Mucosa of stomach (tissue), 1 donor: ENCODE results near the gene XIRP1.

Experiments
- H3K27me3 ChIP-seq: one replicate; pipeline ENCODE4 v1.7.0; 2013; ENCODE audit warnings: mild to moderate bottlenecking, low read length; ENCODE audit not compliant: control insufficient read depth, insufficient read depth
- H3K36me3 ChIP-seq: one replicate; pipeline ENCODE4 v1.7.0; 2013; ENCODE audit warnings: low read length; ENCODE audit not compliant: control insufficient read depth, insufficient read depth
- H3K4me1 ChIP-seq: one replicate; pipeline ENCODE4 v1.7.0; 2013; ENCODE audit warnings: mild to moderate bottlenecking, low read length; ENCODE audit not compliant: control insufficient read depth, insufficient read depth
- H3K4me3 ChIP-seq: one replicate; pipeline ENCODE4 v1.7.0; 2013; ENCODE audit warnings: low read length
- H3K9ac ChIP-seq: one replicate; pipeline ENCODE4 v1.7.0; 2013; ENCODE audit warnings: mild to moderate bottlenecking, low read length, moderate library complexity
- H3K9me3 ChIP-seq: one replicate; pipeline ENCODE4 v1.7.0; 2013; ENCODE audit warnings: mild to moderate bottlenecking, low read length, moderate library complexity; ENCODE audit not compliant: control insufficient read depth
- donor health status: Pancreatic carcinoma.

The XIRP1 gene

DNA sequence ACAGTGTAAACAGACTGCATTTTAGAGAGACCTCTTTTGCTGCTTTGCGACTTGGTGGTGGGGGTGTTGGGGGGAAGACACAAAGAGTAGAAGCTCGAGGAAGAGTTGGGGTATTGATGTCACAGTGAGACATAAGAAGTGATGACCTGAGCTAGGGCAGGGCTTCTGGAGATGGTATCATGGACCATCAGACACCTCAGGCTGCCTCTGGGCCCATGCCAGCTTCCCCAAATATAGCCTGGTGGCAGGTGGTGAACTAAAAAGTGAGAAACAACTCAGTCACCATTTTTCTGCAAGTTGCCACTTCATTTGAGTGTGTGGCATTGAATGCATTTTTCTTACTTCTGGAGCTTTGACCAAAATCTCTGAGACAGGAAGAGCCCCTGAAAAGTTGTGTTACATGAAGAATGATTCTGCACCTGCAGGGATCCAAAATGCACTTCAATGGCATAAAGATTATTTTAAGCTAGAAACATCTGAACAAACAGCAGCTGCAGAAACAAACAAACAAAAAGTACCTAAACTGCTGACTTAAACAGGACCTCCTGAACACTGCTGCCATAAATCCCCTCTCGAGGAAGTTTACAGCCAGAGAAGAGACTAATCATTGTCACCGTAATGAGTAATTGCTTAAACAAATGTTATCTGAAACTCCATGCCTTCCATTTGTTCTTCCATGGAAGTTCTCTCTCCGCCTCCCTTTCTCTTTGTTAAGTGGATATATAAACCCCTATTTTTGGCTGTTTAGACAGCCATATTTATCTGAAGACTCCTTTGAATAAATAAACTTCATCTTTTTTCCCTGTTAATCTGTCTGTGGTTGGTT lies 15.2 kb upstream of the XIRP1 start:
- H3K9ac ChIP-seq = no peak overlapping the region
- no peak overlapping the region for H3K4me3 ChIP-seq
- H3K27me3 ChIP-seq = no peaks in the 10 kb centered on the region
- no peaks in the 10 kb centered on the region for H3K9me3 ChIP-seq
- H3K36me3 ChIP-seq = no peaks in the 10 kb centered on the region
- H3K4me1 ChIP-seq = peaks cover 8% of the 10 kb centered on the region

DNA sequence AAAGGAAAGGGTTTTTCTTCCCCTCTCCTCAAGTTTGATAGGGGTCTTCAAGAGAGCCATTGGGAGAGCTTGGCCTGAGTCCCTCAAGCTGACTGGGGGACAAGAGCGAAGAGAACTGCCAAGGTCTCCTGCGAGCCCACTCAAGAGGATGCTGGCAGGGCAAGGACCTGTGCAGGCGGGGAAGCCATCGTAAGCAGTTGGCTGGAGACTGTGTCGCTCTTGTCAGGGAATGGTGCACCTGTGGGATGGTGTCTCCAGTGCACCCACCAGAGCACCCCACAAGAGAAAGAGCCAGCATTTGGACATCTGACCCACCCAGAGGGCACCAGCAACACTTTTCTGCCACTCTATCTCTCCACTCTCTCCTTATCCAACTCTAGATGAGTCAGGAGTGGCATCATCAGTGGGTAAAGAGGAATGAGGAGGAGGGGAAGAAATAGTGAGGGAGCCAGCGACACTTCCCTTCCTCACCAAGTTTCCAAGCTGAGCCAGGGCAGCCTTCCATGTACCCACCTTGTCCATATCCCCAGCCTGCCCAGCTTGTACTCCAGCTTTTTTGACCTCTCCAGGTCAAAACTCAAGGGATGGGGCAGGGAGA lies 13.6 kb upstream of the XIRP1 start:
- Histone ChIP-seq H3K4me3 (no peak overlapping the region), H3K4me1 (peaks cover 8% of the 10 kb centered on the region), H3K9ac (no peak overlapping the region), H3K36me3 (no peaks in the 10 kb centered on the region), H3K9me3 (no peaks in the 10 kb centered on the region), H3K27me3 (peaks cover 5% of the 10 kb centered on the region)

DNA sequence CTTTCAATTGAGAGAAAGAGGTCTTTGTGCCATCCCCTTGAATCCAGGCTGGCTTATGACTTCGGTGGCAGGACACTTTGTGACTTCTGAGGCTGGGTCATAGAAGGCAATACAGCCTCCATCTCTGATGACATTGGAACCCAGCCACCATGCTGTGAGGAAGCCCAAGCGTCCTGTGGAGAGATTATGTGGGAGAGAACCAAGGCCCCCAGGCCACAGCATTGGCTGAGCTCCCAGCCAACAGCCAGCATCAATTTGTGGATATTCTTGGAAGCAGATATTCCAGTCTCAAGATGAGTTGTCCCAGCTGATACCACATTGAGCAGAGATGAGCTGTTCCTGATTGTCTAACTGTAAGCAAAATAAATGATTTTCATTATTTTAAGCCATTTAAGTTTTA lies 12.7 kb upstream of the XIRP1 start:
- Histone ChIP-seq H3K4me1 (peaks cover 8% of the 10 kb centered on the region), H3K9me3 (no peaks in the 10 kb centered on the region), H3K4me3 (no peak overlapping the region), H3K27me3 (peaks cover 8% of the 10 kb centered on the region), H3K36me3 (no peaks in the 10 kb centered on the region), H3K9ac (no peak overlapping the region)

DNA sequence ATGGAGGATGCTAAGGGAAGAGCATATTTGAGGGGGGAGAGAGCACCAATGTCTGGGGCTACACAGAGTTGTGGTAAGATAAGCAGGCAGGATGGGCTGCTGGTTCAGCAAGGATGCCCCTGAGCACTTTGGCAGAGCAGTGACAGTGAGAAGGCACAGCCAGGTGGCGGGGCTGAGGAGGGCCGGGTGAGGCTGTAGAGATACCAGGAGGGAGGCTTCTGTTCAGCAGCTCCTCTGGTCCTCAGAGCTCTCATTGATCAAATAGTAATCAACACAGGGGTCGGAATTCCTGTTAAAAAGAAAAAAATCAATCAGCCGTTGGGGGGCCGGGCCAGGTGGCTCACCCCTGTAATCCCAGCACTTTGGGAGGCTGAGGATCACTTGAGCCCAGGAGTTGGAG lies 11.5 kb upstream of the XIRP1 start:
- Histone ChIP-seq H3K27me3 (peaks cover 8% of the 10 kb centered on the region), H3K9ac (no peak overlapping the region), H3K36me3 (no peaks in the 10 kb centered on the region), H3K4me3 (no peak overlapping the region), H3K4me1 (peaks cover 8% of the 10 kb centered on the region), H3K9me3 (no peaks in the 10 kb centered on the region)

DNA sequence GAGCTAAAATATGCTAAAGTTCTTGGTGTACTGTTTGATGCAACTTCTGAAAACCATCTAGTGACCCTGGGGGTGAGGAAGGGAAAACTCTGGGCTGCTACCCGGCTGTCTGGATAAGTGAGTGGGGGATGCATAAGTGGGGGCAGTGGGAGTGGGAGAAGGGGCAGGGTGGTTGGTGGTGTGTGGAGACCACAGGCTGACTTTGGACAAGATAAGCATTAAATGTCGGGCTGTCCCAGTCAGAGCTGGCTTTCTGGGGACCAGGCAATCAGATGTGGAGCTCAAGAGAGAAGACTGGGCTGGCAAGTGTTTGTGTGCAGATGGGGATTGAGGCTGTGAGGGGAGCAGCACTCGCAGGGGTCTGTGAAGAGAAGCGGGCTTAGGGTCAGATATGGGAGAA lies 11.0 kb upstream of the XIRP1 start:
- Histone ChIP-seq H3K4me1 (peaks cover 8% of the 10 kb centered on the region), H3K36me3 (no peaks in the 10 kb centered on the region), H3K27me3 (peaks cover 9% of the 10 kb centered on the region), H3K9ac (no peak overlapping the region), H3K4me3 (no peak overlapping the region), H3K9me3 (no peaks in the 10 kb centered on the region)

- Histone ChIP-seq H3K27me3 (peaks cover 13% of the 10 kb centered on the region), H3K4me1 (no peaks in the 10 kb centered on the region), H3K4me3 (no peak overlapping the region), H3K9me3 (no peaks in the 10 kb centered on the region), H3K36me3 (no peaks in the 10 kb centered on the region), H3K9ac (no peak overlapping the region)
Observed at GRCh38 chr3:39202094-39202493, 9.7 kb upstream of the XIRP1 start.

DNA sequence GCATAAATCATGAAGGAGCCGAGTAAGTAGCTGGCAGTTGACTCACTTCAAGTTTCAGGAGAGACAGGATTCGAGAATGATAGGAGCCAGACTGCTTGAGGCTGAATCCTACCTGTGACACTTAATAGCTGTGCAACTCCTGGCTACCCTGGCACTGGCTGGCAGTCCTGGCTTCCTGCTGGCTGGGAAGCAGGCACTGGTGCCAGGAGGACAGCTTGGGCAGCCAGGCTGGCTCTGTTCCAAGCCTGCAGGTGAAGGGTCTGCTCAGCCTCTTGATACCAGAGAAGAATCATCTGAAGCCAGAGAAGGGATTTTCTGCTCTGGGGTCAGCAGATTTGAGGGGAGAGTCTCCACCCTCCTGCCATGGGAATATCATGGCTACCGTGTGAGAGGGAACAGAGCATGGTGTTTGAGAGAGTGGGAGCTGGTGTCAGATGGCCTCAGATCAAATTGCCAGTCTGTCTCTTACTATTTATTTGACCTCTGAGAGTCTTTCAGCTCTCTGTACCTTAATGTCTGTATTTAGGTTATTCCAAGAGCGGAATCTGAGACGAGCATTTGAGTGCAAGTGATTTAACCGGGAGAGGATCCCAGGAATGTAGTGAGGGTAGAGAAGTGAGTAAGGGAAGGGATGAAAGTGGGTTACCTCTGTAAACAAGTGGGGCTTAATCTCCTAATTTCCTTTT lies 4.4 kb upstream of the XIRP1 start:
- no peaks in the 10 kb centered on the region for H3K9me3 ChIP-seq
- H3K9ac ChIP-seq = no peak overlapping the region
- peaks cover 13% of the 10 kb centered on the region for H3K27me3 ChIP-seq
- H3K4me3 ChIP-seq = no peak overlapping the region
- H3K4me1 ChIP-seq = no peaks in the 10 kb centered on the region
- H3K36me3 ChIP-seq = no peaks in the 10 kb centered on the region

GRCh38 chr3:39196034-39196433 lies 3.6 kb upstream of the XIRP1 start:
- Histone ChIP-seq H3K9ac (no peak overlapping the region), H3K4me1 (no peaks in the 10 kb centered on the region), H3K9me3 (no peaks in the 10 kb centered on the region), H3K4me3 (no peak overlapping the region), H3K27me3 (peaks cover 8% of the 10 kb centered on the region), H3K36me3 (no peaks in the 10 kb centered on the region)

GRCh38 chr3:39193391-39193790 lies 996 bp upstream of the XIRP1 start:
- H3K36me3 ChIP-seq = no peaks in the 10 kb centered on the region
- H3K9ac ChIP-seq = no peak overlapping the region
- H3K4me3 ChIP-seq = no peak overlapping the region
- H3K4me1 ChIP-seq = no peaks in the 10 kb centered on the region
- H3K9me3 ChIP-seq = no peaks in the 10 kb centered on the region
- H3K27me3 ChIP-seq = peaks cover 3% of the 10 kb centered on the region

GRCh38 chr3:39191773-39192172 lies 622 bp downstream of the XIRP1 start:
- H3K27me3 ChIP-seq = no peaks in the 10 kb centered on the region
- H3K36me3 ChIP-seq = no peaks in the 10 kb centered on the region
- no peaks in the 10 kb centered on the region for H3K9me3 ChIP-seq
- no peaks in the 10 kb centered on the region for H3K4me1 ChIP-seq
- no peak overlapping the region for H3K9ac ChIP-seq
- H3K4me3 ChIP-seq = no peak overlapping the region

DNA sequence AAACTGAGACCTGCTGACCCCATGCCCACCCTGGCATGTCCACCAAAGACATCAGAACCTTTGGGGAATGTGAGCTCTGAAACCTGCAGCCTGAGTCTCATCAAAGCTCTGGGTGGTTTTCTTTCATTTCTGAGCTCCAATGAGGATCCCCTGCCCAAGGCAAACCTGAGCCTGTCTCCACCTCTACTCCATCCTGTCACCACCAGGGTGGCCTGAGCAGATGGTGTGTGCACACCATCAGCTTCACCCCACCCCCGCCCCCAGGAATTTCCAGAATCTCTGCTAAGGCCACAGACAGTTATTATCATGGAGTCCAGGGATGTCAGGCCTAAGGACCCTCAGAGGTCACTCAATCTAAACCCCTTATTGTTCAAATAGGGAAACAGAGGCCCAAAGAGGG lies 1.3 kb downstream of the XIRP1 start:
- no peaks in the 10 kb centered on the region for H3K9me3 ChIP-seq
- no peaks in the 10 kb centered on the region for H3K4me1 ChIP-seq
- no peaks in the 10 kb centered on the region for H3K27me3 ChIP-seq
- H3K9ac ChIP-seq = no peak overlapping the region
- H3K36me3 ChIP-seq = no peaks in the 10 kb centered on the region
- no peak overlapping the region for H3K4me3 ChIP-seq

DNA sequence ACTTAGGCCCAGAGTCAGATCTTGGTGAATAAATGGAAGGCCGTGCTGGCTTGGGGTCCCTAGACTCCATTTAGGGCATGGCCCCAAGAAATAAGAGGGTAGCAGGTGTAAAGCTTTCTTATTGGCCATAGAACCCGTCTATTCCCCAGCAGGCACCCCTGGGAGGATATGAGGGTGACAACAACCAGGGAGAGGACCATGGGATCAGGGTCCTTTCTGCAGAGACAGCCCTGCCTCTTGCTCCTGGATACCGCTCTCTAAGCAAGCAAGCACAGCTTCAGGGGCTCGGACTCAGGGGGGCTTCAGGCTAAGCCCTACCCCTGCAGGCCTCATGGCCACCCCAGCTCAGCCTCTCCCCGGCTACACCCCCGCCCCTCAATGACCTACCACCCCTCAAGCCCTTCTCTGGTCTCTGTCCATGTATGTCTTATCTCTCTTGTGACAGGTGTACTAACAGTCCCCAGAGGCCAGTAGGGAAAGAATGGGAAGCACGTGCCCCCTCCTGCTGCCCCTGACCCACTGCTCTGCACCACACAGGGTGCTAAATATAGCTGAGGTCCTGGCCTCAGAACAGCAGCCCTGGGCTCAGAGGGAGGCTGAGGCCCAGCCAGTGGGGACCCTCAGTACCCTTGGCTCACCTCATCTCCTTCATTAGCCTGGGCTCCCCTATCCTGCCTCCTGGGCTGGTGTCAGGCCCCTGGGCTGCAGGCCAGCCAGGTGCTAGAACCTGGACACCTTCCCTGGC lies 1.9 kb downstream of the XIRP1 start:
- Histone ChIP-seq H3K9ac (no peak overlapping the region), H3K36me3 (no peaks in the 10 kb centered on the region), H3K27me3 (no peaks in the 10 kb centered on the region), H3K4me1 (no peaks in the 10 kb centered on the region), H3K9me3 (no peaks in the 10 kb centered on the region), H3K4me3 (no peak overlapping the region)
